IPS-NIHi11 (cell line): ENCODE results near the gene CABLES1.

Source experiments
- DNase-seq: peaks from one replicate; pipeline ENCODE4 v3.0.0; 2012; ENCODE audit warnings: mixed read lengths, low spot score

CABLES1 gene

GRCh38 chr18:23113576-23113975 lies 21.7 kb upstream of the CABLES1 start:
- no peak for DNase-seq

GRCh38 chr18:23114171-23114881 lies 21.0 kb upstream of the CABLES1 start:
- no peak for DNase-seq

- DNase-seq: no peak
These were observed 20.4 kb upstream of the CABLES1 start for GRCh38 chr18:23114911-23115310.

- DNase-seq: no peak
These were observed 19.6 kb upstream of the CABLES1 start for GRCh38 chr18:23115683-23116096.

GRCh38 chr18:23121133-23121532 lies 14.2 kb upstream of the CABLES1 start:
- no peak for DNase-seq

- no peak for DNase-seq
These were observed 12.7 kb upstream of the CABLES1 start for GRCh38 chr18:23122334-23123229.

- DNase-seq: no peak
These were observed 8.8 kb upstream of the CABLES1 start for GRCh38 chr18:23126376-23127056.

GRCh38 chr18:23127090-23127489 lies 8.2 kb upstream of the CABLES1 start:
- DNase-seq: no peak

- no peak for DNase-seq
These were observed 5.8 kb upstream of the CABLES1 start for GRCh38 chr18:23129355-23130002.

- DNase-seq: peak; percentile 74
These were observed 3.5 kb upstream of the CABLES1 start for GRCh38 chr18:23131693-23132319.

- peak; percentile 83 for DNase-seq
These were observed 1.2 kb upstream of the CABLES1 start for GRCh38 chr18:23133860-23134779.

GRCh38 chr18:23135550-23136325 lies 453 bp downstream of the CABLES1 start:
- DNase-seq: peak; percentile 68

- peak; percentile 47 for DNase-seq
These were observed 1.2 kb downstream of the CABLES1 start for GRCh38 chr18:23136326-23137096.

- DNase-seq: no peak
These were observed 1.9 kb downstream of the CABLES1 start for GRCh38 chr18:23137097-23137635.

GRCh38 chr18:23137788-23138216 lies 2.5 kb downstream of the CABLES1 start:
- no peak for DNase-seq

- DNase-seq: no peak
These were observed 3.2 kb downstream of the CABLES1 start for GRCh38 chr18:23138471-23138870.

GRCh38 chr18:23141104-23141999 lies 6.1 kb downstream of the CABLES1 start:
- DNase-seq: no peak
